Cardiac fibroblast (primary cell): ENCODE measurements around the gene TMOD4.

Experiments used
- DNase-seq, 2 donors: peaks; one replicate each; pipeline versions ENCODE4 v3.0.0 to v3.0.0-alpha.2; 2010; ENCODE audit warnings: low read depth in 2 of 2
- H3K4me3 ChIP-seq, 2 donors: replicated peaks in 1 of 2; 1 replicate in 1 of 2; 2 replicates in 1 of 2; pipeline ENCODE4 v1.5.1; 2011; ENCODE audit warnings: low read depth in 2 of 2, low read length in 2 of 2, mild to moderate bottlenecking in 2 of 2, moderate library complexity in 1 of 2
- CTCF ChIP-seq: IDR thresholded peaks from one replicate; pipeline ENCODE4 v1.5.1; 2011; ENCODE audit warnings: low read depth, mild to moderate bottlenecking, low read length, inconsistent platforms

Gene TMOD4

GRCh38 chr1:151143057-151143435 is 32.7 kb downstream of the TMOD4 start:
- DNase-seq = no peak
- H3K4me3 ChIP-seq = no peak overlapping the region
- TF ChIP-seq CTCF = no peak

GRCh38 chr1:151142411-151143056 is 33.2 kb downstream of the TMOD4 start:
- TF ChIP-seq CTCF = no peak
- no peak overlapping the region for H3K4me3 ChIP-seq

GRCh38 chr1:151137789-151138188 is 38.0 kb downstream of the TMOD4 start:
- DNase-seq = no peak
- no peak for TF ChIP-seq CTCF
- no peak overlapping the region for H3K4me3 ChIP-seq

More at GRCh38 chr1:151142411-151143056, 33.2 kb downstream of the TMOD4 start:
- DNase-seq = no peak

GRCh38 chr1:151135433-151136385 is 40.1 kb downstream of the TMOD4 start:
- H3K4me3 ChIP-seq = no peak overlapping the region
- no peak for TF ChIP-seq CTCF

GRCh38 chr1:151134991-151135390 is 40.8 kb downstream of the TMOD4 start:
- no peak for TF ChIP-seq CTCF
- no peak overlapping the region for H3K4me3 ChIP-seq
- DNase-seq = no peak

More at GRCh38 chr1:151135433-151136385, 40.1 kb downstream of the TMOD4 start:
- no peak for DNase-seq

GRCh38 chr1:151134396-151134795 is 41.4 kb downstream of the TMOD4 start:
- DNase-seq = no peak
- H3K4me3 ChIP-seq = no peak overlapping the region
- no peak for TF ChIP-seq CTCF
